GM21737 (cell line): Measurements from ENCODE around the gene TEX38.
"Not testable (repeated sequence)": the region's sequence is repeated elsewhere in the genome, so short reads cannot be mapped to it uniquely, and the experiment has no call there.

Source experiments
- ATAC-seq: cut with Tn5 transposase; IDR thresholded peaks from one replicate; pipeline ENCODE4 v1.9.1; 2021; ENCODE audit warnings: mild to moderate bottlenecking, moderate library complexity; ENCODE audit not compliant: unreplicated experiment

TEX38 gene

DNA sequence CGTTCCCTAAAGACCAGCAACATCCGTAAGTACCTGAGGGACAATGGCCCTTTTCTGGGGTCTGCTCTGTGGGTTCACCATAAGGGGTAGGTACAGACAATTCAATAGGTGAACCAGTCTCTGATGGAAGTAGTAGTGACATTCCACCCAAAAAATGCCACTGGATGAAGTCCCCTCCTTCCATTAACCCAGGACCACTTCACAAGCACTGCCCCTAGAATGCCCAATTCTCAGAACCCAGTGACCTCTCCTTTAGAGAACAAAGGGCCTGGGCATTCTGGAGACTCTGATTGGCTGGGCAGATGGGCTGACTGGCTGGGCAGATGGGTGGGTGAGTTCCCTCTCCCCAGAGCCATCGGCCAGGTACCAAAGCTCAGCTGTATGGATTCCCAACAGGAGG lies at the start of gene TEX38:
TEX38 (plus strand) TSS at position 301 of the 400 bp plus-strand sequence; CDS start at position 382, 81 bp downstream.
- no peak for ATAC-seq

DNA sequence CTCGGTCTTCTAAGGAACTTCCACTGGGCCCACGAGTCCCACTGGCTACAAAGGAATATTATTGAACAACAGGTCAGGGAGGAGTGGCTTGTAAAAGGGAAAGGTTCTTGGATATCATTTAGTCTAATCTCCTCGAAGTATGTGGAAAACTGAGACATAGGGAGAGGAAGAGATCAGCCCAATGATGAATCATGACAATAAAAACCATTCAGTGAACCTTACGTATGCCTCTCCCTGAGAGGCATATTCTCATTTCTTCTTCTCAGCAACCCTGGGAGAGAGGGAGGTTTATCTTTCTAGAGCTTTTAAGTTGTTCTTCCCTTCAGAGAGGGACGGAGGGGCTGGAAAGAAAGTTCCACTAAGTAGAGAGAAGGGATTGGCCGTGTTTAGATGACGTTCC lies 49.7 kb upstream of the TEX38 start:
- ATAC-seq, result no peak

DNA sequence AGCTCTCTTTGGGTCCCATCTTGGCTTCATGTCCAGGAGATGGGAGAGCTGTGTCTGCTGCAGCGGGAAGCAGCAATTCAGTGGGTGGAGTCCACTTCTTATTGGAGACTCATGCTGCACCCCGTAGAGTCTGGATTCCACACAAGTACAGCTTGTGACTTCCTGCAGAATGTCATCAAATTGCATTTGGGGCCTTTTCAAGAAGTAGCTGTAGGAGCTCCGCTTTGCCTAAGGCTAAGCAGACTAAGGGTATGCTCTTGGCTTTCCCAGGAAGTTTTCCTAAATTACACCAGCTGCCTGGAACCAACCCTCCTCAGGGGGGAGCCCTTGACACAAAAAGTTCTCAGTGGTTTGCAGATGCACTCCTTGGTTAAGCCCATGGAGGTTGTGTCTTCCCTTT lies 49.3 kb upstream of the TEX38 start:
- ATAC-seq, result no peak

DNA sequence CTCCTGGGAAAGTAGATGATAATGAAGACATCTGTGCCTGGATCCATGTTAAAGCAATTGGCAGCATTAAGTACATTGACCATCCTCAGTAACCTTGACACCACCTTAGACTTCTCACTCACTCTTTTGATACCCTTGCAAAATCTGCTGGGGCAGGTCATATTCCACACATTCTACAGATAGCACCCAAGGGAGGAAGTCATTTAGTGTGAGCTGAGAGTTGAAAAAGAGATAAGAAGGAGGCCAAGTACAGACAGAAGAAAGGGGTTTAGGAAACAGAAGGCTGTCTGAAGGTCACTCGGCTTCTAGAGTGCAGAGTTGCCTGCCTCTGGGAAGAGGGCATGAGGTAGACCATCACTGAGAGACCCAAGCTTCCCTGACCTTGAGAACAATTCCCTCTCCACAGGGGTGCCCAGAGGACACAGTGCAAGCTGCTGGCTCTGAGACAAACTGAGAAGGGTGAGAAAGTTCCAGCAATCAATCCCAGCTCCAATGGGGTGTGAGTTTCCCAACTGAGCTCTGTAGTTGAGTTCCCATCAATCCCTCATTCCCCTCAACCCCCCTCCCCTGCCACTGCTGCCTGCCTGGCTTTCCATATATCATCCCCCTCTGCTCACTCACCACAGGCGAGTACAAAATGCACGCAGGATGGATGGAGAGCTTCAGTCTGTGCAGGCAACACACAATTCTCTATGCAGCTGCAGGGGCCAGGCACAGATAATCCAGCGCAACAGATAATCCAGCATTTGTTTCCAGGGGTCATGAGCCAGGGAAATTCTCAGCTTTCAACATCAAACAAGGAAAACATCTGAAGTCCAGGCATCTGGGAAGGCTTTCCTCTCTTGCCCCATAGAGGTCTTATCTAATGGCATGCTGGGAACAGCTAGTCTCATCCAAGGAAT lies 47.7 kb upstream of the TEX38 start:
- no peak for ATAC-seq

DNA sequence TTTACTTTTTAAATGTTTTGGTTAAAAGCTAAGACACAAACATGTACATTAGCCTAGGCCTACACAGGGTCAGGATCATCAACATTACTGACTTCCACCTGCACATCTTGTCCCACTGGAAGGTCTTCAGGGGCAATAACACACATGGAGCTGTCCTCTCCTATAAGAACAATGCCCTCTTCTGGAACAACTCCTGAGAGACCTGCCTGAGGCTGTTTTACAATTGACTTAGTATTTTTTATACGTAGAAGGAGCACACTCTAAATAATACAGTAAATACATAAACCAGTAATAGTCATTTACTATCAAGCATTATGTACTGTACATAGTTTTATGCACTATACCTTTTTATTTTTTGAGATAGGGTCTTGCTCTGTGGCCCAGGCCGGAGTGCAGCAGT lies 40.9 kb upstream of the TEX38 start:
- no peak for ATAC-seq

DNA sequence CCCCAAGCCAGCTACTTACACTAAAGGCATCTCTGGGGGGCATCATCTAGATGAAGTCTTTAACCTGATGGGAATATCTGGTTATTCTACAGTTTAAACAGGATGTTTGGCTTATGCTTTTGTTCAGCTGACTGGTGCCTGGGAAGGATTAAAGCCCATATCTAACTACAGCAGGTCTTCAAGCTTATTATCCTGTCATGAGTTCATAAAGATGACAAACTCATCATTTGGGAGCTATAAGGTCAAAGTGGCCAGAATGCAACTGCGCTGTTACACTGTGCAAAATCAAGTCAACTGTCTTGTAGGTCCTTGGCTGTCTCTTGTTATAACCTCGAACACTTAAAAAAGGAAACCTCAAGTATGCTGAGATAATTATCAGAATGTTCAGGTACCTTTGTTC lies 36.4 kb upstream of the TEX38 start:
- ATAC-seq, result no peak

DNA sequence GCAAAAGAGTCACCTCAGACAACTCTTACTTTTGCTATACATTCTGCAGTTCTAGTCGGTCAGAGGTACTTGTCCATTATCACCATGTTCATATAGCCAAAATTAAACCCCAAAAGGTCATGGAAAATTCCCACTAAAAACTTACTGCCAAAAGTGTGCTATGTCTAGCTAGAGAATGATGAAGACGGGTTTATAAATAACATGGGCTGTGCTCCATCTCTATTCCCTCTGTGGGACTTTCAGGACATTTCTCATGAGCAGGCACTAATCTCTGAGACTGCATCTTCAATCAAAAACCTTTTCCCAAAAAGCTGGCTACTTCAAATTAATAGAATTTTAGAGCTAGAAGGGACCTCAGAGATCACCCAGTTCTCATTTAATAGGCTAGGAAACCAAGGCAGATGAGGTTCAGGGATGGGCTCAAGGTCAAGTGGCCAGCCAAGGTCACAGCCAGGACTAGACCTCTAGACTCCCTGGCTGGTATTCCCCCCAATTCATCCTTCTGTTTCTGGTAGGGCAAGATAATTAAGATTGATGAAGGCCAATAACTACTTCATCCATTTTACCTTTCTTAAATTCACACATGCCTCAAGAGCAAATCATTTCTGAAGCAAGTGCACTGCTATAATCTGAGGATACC lies 34.1 kb upstream of the TEX38 start:
- no peak for ATAC-seq

DNA sequence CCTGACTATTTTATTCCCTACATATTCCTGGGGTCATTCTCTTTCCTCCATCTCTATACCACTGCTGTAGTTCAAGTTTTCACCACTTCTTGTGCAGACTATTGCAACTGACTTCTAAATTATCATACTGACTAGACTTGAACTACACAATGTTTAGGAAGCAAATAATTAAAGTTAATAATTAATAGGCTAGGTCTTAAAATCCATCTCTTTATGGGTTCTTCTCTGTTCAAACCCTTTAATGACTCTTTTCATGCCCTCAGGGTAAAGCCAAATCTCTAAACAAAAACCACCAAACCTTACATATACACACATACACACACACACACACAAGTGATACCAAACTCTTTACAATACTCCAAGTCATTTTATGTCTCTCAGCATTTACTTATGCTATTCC lies 32.7 kb upstream of the TEX38 start:
- no peak for ATAC-seq

DNA sequence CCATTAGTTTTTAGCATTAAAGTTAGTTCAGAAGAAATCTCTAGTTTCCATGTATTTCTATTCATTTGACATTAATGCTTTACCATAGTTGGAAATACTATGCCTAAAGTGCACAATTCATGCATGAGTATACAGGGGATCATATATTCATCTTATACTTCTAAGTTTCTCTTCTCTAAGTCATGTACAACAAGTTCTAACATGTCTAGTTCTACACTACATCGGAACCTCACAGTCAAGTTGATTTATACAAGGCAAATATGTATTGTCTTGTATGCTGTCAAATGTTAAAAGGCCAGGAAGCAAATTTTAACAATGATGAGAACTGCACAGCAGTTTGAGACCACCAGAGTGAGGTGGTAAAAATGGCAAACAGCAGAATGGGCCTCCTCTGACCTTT lies 32.1 kb upstream of the TEX38 start:
- ATAC-seq, result no peak

DNA sequence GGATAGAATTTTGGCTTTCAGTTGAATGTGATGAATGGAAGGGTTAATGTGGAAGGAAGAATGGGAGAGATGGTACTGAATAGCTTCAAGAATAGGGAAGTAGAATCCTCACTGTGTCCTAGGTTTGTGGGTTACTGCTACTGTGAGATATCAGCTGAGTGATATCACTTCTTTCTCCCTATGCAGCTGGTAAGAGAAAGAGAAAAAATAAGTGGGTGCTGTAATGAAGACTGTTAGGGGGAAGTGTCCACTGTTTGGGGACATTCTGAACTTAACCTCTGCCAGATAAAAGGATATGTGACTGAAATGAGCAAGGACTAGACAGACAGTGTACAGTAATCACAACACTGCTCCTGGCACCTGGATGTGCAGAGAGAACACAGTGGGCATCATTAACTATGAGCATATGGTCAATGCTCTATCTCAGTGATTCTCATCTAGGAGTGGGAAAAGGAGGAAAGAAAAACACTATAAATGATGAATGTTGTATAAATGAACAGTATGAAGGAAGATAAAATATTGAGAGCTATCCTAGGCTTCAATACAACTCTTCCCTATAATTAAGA lies 29.5 kb upstream of the TEX38 start:
- ATAC-seq, result no peak

DNA sequence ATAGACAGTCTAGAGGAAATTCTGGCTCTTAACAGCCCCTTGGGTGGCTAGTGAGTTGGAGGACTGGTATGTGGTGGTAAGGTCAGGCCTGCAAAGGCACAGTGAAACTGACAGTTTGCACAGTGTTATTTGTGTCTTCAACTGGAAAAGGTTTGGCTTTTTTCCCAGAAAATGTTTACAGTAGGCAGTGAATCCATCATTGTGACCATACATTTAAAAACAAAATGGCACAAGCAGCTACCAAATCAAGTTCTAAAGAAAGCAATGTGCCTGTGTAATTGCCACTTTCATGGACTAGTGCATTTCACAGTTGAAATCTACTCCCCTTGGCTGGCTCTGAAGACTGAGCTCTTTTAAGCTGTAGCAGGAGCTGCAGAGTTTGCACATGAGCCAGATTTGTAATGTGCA lies 28.3 kb upstream of the TEX38 start:
- no peak for ATAC-seq

DNA sequence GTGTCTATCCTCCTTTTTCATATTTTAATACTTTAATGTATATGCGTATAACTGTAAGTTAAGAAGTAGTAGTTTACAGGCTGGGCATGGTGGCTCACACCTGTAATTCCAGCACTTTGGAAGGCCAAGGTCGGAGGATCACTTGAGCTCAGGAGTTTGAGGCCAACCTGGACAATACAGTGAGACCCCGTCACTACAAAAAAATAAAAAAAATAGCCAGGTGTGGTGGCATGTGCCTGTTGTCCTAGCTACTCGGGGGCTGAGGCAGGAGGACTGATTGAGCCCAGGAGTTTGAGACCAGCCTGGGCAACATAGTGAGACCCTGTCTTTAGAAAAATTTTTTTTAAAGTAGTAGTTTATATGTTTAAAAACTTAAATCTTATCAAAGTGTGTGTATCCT lies 25.8 kb upstream of the TEX38 start:
- no peak for ATAC-seq

DNA sequence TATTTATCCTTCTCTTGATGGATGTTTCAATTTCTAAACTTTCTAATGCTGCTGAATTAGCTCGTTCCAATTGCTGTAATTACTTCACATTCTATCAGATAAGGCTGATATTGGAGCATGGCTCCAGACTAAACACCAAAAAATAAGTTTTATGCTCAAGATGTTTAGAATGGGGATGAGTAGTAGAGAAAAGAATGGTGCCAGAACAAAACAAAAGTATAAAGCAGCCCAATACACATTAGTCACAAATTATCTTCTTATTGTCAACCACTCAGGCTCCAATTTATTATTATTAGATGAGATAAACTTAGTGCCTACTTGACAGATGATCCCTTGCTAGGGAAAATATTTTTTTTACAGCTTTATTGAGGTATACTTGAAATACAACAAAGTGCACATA lies 25.3 kb upstream of the TEX38 start:
- ATAC-seq, result no peak

DNA sequence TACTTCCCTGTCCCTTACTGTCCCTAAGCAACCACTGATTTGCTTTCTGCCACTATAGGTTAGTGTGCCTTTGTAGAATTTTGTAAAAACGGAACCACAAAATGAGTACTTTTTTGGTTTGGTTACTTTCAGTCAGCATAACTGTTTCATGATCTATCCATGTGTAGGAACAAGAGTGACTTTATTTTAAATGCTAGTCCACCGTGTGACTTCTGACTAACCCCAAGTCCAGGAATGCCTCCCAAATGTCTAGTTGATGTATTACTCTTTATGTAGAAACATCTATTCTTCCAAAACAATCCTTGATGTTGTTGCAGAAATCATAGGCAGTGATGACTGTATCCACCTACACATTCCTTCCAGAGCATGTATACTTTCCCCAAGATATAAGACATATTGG lies 24.8 kb upstream of the TEX38 start:
- no peak for ATAC-seq

DNA sequence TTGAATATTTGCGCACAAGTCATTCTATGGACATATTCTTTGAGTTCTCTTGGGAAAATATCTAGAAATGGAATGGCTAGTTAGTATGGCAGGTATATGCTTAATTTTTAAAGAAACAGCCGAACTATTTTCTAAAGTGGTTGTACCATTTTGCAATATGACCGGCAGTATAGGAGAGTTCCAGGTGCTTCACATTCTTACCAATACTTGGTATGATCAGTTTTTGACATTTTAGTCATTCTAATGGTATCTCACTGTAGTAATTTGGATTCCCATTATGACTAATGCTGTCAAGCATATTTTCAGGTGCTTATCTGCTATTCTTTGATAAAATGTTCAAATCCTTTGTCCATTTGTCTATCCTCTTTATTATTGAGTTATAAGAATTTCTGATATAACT lies 24.0 kb upstream of the TEX38 start:
- no peak for ATAC-seq

DNA sequence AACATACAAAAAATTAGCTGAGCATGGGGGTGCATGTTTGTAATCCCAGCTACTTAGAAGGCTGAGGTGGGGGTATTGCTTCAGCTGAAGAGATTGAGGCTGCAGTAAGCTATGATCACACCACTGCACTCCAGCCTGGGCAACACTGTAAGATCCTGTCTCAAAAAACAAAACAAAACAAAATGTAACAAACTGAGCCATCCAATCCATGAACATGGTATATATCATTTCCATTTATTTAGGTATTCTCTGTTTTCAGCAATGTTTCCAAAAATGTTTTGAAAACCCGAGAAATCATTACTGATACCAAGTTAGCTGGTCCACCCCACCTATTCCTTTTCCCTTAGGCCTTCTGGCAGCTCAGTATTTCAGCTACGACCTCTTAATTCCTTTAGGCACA lies 21.9 kb upstream of the TEX38 start:
- ATAC-seq, result no peak

DNA sequence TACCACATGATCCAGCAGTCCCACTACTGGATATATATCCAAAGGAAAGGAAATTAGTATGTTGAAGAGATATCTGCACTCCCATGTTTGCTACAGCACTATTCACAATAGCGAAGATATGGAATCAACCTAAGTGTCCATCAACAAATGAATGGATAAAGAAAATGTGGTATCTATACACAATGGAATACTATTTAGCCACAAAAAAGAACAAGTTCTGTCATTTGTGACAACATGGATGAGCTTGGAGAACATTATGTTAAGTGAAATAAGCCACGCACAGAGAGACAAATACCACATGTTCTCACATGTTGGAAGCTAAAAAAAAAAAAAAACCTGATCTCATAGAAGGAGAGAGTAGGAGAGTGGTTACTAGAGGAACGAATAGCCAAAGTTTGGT lies 21.2 kb upstream of the TEX38 start:
- ATAC-seq, result no peak

DNA sequence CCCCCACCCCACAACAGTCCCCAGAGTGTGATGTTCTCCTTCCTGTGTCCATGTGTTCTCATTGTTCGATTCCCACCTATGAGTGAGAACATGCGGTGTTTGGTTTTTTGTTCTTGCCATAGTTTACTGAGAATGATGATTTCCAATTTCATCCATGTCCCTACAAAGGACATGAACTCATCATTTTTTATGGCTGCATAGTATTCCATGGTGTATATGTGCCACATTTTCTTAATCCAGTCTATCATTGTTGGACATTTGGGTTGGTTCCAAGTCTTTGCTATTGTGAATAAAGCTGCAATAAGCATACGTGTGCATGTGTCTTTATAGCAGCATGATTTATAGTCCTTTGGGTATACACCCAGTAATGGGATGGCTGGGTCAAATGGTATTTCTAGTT lies 20.5 kb upstream of the TEX38 start:
- not testable (repeated sequence) for ATAC-seq

DNA sequence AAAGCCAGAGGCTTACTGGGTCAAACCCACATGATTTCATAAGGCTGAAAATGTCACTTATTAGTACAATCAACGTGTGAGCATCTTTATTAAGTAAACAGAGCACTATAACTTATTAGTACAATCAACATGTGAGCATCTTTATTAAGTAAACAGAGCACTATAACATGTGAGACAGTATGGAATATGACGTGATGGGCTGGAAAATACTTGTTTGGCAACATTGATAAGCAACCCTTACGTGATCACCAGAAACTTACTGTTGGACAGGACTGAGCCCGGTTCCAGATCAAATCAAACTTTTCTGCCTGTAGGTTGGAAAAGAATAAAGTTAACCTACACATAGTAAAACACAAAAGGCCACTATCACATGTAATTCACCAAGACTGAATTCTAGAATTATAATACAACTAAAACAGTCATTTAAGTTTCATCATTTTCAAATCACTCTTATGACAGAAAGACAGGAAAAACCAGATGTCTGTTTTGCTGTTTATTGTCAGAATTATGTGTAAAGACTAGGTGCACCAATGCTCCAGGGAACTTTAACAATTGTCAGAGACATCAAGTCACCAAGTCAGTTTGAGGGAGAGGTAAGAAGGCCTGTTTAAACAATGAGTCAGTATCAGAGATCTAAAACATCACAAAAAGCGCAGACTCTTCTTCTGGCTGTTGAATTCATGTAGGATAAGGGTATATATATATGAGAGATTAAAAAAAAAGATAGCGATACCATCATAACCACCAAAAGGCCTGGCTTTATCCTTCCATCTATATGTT lies 19.1 kb upstream of the TEX38 start:
- no peak for ATAC-seq

DNA sequence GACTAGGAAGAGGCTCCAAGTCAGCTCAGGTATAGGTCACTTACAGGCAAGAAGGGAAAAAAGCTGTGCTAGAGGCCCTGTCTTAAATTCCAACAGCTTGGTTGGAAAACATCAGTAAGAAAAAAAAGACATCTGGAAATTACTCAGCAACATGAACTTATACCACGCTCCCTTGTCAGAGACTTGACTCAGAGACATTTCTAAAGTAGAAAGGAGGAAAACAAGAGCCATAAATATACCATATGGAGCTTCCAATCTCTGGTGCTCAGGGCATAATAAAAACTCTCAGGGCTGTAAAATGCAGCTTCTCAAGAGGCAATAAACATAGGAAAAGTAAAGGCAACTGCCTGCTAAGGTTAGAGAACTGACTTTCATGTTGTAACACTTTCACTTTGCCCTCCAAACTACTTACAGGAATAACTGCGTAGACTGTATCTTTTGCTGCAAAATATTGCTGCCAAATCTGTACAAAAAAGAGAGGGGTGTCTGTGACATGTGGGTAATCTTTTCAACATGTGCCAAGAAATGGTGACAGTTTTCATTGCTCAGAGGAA lies 18.2 kb upstream of the TEX38 start:
- no peak for ATAC-seq

DNA sequence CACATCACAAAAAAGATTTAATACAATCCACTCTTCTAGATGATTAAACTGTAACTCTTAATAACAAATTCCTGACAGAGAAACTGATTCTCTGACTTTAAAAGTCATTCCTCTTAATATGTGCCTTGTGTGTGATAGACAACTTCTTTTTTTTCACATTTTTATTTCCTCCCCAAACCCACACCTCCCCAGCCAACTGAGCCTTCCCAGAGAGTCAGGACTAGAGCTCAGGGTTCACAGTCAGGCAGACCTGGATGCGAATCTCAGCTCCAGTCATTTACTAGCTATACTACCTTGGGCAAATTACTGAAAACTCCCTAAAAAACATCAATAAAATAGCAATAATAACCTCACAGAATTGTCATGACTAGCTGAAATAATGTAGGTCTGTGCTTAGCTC lies 17.6 kb upstream of the TEX38 start:
- ATAC-seq, result no peak
